Upper lobe of left lung (tissue), 6 donors: ENCODE data around the gene TMEM240. TPM values are rescaled to one million over a fixed set of nuclear protein-coding genes. Genes with fewer than 3 reads are reported as not detected.

ENCODE experiments used
- ATAC-seq, 2 donors: fragments of 200-7000 bp; cut with Tn5 transposase; one replicate each; pipeline ENCODE4 v1.9.1; 2022; ENCODE audit warnings: mild to moderate bottlenecking in 2 of 2, moderate library complexity in 2 of 2; ENCODE audit not compliant: low FRiP score in 2 of 2
- DNase-seq, 2 donors: peaks; one replicate each; pipeline ENCODE4 v3.0.0-alpha.2; 2019 to 2020
- H3K27ac ChIP-seq, 4 donors: fragments of 200-600 bp; sonication (generic); one replicate each; pipeline ENCODE4 v1.5.1; 2016 to 2019
- H3K27me3 ChIP-seq, 4 donors: fragments of 200-600 bp; sonication (generic); one replicate each; pipeline ENCODE4 v1.5.1; 2017 to 2019
- H3K36me3 ChIP-seq, 4 donors: fragments of 200-600 bp; sonication (generic); one replicate each; pipeline ENCODE4 v1.5.1; 2016 to 2019
- H3K4me1 ChIP-seq, 4 donors: fragments of 200-600 bp; sonication (generic); one replicate each; pipeline ENCODE4 v1.5.1; 2018 to 2019
- H3K4me3 ChIP-seq, 4 donors: fragments of 200-600 bp; sonication (generic); one replicate each; pipeline ENCODE4 v1.5.1; 2017 to 2019; ENCODE audit warnings: mild to moderate bottlenecking in 2 of 4, moderate library complexity in 1 of 4
- H3K9me3 ChIP-seq, 4 donors: fragments of 200-600 bp; sonication (generic); one replicate each; pipeline ENCODE4 v1.5.1; 2018 to 2019
- EP300 ChIP-seq, 4 donors: sonication (generic); formaldehyde crosslinking; IDR thresholded peaks; one replicate each; pipeline ENCODE4 v1.5.1; 2017; ENCODE audit warnings: antibody characterized with exemption in 4 of 4, control low read depth in 2 of 4
- POLR2A ChIP-seq, 4 donors: fragments of 450-650 bp; IDR thresholded peaks; one replicate each; pipeline ENCODE4 v1.5.1; 2016 to 2017; ENCODE audit warnings: antibody characterized with exemption in 4 of 4, mild to moderate bottlenecking in 2 of 4
- POLR2AphosphoS5 ChIP-seq, 2 donors: sonication (generic); formaldehyde crosslinking; IDR thresholded peaks; one replicate each; pipeline ENCODE4 v1.5.1; 2017; ENCODE audit warnings: antibody characterized with exemption in 2 of 2
- WGBS, 2 donors: methylation state at CpG; one replicate each; pipeline ENCODE4 v1.1.5; 2017 to 2018; 5-methylcytosine and 5-hydroxymethylcytosine counted together
- total RNA-seq, 6 donors: library from RNA; depleted of rRNA in 4 of 6; stranded (reverse); fragments of >200 nt in 4 of 6; gene quantifications; one replicate each; pipeline versions ENCODE4 v1.1.0 to v1.2.1, GENCODE V29; 2016 to 2021
- TF ChIP-seq, protein P1 (sequence below), 6 experiments: fragments of 450-650 bp in 4 of 6; fragments of 200-600 bp in 2 of 6; sonication (generic) in 2 of 6; IDR thresholded peaks; one replicate each; pipeline ENCODE4 v1.5.1; 2016 to 2019; ENCODE audit warnings: antibody characterized with exemption in 6 of 6
- donor health status: DM: no; HTN: no; CAD: no; lungs with moderate emphysema.
- donor health status: DM: no; HTN: yes; CAD: no; lungs with severe emphysema.

TMEM240 gene
- total RNA-seq, 6 donors from 2014 or later, result 1.8 to 3.6 (median 3.1) TPM; not detected in 1

DNA sequence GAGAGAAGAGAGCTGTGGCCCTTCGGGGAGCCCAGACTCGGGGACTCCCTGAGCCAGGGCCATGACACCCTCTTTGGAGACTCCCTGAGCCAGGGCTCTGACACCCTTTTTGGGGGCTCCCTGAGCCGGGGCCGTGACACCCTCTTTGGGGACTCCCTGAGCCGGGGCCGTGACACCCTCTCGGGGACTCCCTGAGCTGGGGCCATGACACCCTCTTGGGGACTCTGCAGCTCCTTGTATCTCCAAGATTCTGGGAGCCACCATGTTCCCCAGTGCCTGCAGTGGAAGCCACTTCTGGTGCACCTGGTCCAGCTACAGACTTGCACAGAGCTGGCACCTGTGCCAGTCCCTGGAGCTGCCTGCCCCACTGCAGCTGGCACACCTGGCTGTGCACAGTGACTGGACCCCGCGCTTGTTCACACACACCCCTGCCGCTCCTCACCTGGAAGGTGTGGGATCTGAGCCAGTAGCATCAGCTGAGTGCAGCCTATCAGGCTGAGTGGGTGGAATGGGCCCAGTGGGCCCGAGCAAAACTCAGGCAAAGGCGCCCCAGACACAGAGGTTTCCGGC is 38.0 kb upstream of the TMEM240 start:
- WGBS, 2 donors, result 88% methylated on average over 6 to 13 of the region's 13 CpGs
- no peaks in the 10 kb centered on the region for H3K9me3 ChIP-seq
- no peak overlapping the region for H3K27ac ChIP-seq
- no peak overlapping the region for H3K4me3 ChIP-seq
- DNase-seq, result peak in 1 of 2 donors; percentile 59
- H3K4me1 ChIP-seq, result peaks cover 6 to 15% (median 12%) of the 10 kb centered on the region in 4 donors
- TF ChIP-seq POLR2A (IDR thresholded peaks at IDR 0.05) (no peak), EP300 (IDR thresholded peaks at IDR 0.05) (no peak), POLR2AphosphoS5 (IDR thresholded peaks at IDR 0.05) (no peak)
- TF ChIP-seq, protein P1, sequence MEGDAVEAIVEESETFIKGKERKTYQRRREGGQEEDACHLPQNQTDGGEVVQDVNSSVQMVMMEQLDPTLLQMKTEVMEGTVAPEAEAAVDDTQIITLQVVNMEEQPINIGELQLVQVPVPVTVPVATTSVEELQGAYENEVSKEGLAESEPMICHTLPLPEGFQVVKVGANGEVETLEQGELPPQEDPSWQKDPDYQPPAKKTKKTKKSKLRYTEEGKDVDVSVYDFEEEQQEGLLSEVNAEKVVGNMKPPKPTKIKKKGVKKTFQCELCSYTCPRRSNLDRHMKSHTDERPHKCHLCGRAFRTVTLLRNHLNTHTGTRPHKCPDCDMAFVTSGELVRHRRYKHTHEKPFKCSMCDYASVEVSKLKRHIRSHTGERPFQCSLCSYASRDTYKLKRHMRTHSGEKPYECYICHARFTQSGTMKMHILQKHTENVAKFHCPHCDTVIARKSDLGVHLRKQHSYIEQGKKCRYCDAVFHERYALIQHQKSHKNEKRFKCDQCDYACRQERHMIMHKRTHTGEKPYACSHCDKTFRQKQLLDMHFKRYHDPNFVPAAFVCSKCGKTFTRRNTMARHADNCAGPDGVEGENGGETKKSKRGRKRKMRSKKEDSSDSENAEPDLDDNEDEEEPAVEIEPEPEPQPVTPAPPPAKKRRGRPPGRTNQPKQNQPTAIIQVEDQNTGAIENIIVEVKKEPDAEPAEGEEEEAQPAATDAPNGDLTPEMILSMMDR (IDR thresholded peaks at IDR 0.05), result no peak
- no peaks in the 10 kb centered on the region for H3K27me3 ChIP-seq
- ATAC-seq, result no peak
- H3K36me3 ChIP-seq, result no peaks in the 10 kb centered on the region

DNA sequence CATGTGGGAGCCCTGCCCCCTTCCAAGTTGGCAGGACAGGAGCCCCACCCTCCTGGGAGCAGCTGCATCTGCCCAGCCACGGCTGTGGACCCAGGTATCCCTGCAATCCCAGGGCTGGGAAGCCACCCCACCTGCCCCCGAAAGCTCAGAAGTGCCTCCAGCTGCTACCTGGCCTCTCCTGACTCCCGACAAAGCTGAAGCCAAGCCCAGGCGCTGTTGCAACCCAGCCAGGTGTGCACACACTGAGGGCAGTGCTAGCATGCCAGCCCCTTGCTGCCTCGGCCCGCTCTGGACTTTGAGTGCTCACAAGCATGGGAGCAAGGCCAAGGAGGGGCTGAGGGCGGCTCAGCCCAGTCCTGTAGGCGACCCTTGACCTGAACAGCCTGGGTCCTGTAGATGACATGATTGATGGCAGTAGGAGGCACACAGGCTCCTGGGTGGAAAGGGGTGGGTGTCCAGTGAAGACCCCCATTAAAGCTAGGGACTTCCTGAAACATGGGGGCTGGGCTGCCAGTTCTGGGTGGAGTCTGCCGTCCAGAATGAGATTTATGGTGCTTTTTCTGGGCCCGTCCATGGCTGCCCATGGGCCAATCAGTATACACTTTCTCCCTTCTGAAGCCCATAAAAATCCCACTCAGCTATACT is 37.1 kb upstream of the TMEM240 start:
- no peak for ATAC-seq
- Histone ChIP-seq H3K9me3 (no peaks in the 10 kb centered on the region), H3K36me3 (no peaks in the 10 kb centered on the region), H3K27me3 (no peaks in the 10 kb centered on the region), H3K4me1 (peaks cover 16 to 24% (median 22%) of the 10 kb centered on the region in 4 donors), H3K4me3 (no peak overlapping the region), H3K27ac (no peak overlapping the region)
- WGBS, 2 donors, result 57 to 60% methylated on average over 8 to 9 of the region's 10 CpGs
- TF ChIP-seq POLR2AphosphoS5 (IDR thresholded peaks at IDR 0.05), result no peak
- no peak for TF ChIP-seq EP300 (IDR thresholded peaks at IDR 0.05)
- TF ChIP-seq POLR2A (IDR thresholded peaks at IDR 0.05), result no peak
- TF ChIP-seq, protein P1 (IDR thresholded peaks at IDR 0.05), result no peak
- no peak for DNase-seq

- TF ChIP-seq POLR2A (IDR thresholded peaks at IDR 0.05) (peak; percentile 82 to 98 (median 96)), POLR2AphosphoS5 (IDR thresholded peaks at IDR 0.05) (peak; percentile 96 to 99), EP300 (IDR thresholded peaks at IDR 0.05) (peak in 1 of 4 donors; percentile 61)
- TF ChIP-seq, protein P1 (IDR thresholded peaks at IDR 0.05), result peak in 4 of 6 experiments; percentile 30 to 58 (median 49)
- 0% methylated on average over 4 to 63 of the region's 87 CpGs for WGBS, 2 donors
- peak; percentile 94 to 95 for ATAC-seq
- H3K4me3 ChIP-seq, result peak within 1 kb of the TSS; percentile 67 to 94 (median 85)
- peaks cover 0 to 11% (median 4%) of the 10 kb centered on the region in 4 donors for H3K36me3 ChIP-seq
- H3K27ac ChIP-seq, result peak within 1 kb of the TSS; percentile 94 to 100 (median 100)
- peaks cover 25 to 46% (median 32%) of the 10 kb centered on the region in 4 donors for H3K4me1 ChIP-seq
- no peaks in the 10 kb centered on the region for H3K9me3 ChIP-seq
- no peaks in the 10 kb centered on the region for H3K27me3 ChIP-seq
- DNase-seq, result peak; percentile 88 to 99
Observed at GRCh38 chr1:1574721-1575537, 34.5 kb upstream of the TMEM240 start, which contains the start of gene SSU72. Gene SSU72, minus strand, starts transcription at chr1:1574863. Its CDS starts 306 bp downstream, at chr1:1574557.

DNA sequence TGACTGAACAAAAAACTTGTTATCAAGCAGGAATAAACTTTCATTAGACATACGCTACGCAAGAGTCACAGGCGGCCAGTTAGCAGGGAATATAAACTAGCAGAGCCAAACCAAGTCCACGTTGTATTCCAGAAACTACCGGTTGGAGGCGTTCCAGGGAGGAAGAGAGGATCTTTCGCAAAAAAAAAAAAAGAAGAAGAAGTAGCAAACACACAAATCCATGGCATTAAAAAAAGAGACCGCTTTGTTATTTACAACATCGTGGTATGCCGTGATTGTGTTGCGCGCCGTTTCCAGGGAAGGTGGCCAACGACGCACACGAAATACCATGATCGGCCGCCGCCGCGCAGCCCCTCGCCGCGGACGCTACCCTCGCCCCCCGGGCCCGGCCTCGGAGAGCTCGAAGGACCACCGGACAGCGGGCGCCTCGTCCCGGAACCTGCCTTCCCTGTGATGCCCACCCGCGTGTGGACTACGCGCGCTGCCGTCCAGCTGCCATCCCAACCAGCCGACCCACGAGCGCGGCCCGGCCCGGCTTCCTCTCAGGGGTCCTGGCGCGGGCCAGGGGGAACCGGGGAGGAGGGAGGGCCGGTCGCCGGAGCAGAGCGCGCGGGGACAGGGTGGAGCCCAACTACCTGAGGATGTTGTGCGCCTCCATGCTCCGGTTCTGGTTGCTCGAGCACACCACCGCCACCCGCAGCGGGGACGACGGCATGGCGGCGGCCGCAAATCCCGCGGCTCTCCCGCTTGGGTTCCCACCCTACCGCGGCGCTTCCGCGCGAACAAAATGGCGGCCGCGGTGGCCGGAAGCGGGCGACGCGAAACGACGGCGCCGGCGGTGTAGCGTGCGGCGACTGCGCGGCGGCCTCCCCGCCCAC is 33.7 kb upstream of the TMEM240 start:
- Histone ChIP-seq H3K36me3 (peaks cover 0 to 15% (median 4%) of the 10 kb centered on the region in 4 donors), H3K9me3 (no peaks in the 10 kb centered on the region), H3K27ac (peak overlapping the region; percentile 94 to 100 (median 100)), H3K27me3 (no peaks in the 10 kb centered on the region), H3K4me3 (peak overlapping the region; percentile 67 to 94 (median 85)), H3K4me1 (peaks cover 27 to 54% (median 38%) of the 10 kb centered on the region in 4 donors)
- ATAC-seq (peak; percentile 76 to 89), DNase-seq (peak in 1 of 2 donors; percentile 45)
- WGBS, 2 donors, result 0% methylated on average over 17 to 70 of the region's 96 CpGs
- TF ChIP-seq, protein P1 (IDR thresholded peaks at IDR 0.05), result peak in 1 of 6 experiments; percentile 45
- TF ChIP-seq POLR2AphosphoS5 (IDR thresholded peaks at IDR 0.05), result no peak
